Limb (tissue), 2 donors: ENCODE results near the gene BCORL1.

Experiments
- DNase-seq, 2 donors: peaks; one replicate each; pipeline ENCODE4 v3.0.0-alpha.2; 2016; ENCODE audit errors: extremely low spot score in 2 of 2

Gene BCORL1

GRCh38 chrX:130091980-130092522, 109.6 kb downstream of the BCORL1 start:
- DNase-seq, result no peak

GRCh38 chrX:130093271-130093670, 110.8 kb downstream of the BCORL1 start:
- DNase-seq, result no peak

DNA sequence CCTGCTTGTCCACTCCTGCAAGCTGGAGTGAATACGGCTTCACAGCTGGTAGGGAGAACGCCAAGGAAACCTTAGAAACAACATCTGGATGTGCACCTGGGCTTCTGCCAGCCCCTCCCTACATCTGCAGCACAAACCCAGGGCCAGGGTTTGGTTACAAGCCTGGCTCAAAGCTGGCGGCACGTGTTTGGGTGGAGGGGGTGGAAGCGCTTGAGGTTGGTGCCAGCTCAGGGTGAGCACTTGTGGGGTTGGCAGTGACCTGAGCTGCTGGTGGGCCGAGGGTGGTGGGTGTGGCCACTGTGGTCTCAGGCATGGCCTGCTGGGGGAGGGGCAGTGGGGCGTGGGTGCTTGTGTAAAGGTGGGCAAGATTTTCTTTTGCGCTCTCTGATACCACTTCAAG, 112.3 kb downstream of the BCORL1 start:
- no peak for DNase-seq

GRCh38 chrX:130095249-130096030, 113.0 kb downstream of the BCORL1 start:
- DNase-seq, result no peak

DNA sequence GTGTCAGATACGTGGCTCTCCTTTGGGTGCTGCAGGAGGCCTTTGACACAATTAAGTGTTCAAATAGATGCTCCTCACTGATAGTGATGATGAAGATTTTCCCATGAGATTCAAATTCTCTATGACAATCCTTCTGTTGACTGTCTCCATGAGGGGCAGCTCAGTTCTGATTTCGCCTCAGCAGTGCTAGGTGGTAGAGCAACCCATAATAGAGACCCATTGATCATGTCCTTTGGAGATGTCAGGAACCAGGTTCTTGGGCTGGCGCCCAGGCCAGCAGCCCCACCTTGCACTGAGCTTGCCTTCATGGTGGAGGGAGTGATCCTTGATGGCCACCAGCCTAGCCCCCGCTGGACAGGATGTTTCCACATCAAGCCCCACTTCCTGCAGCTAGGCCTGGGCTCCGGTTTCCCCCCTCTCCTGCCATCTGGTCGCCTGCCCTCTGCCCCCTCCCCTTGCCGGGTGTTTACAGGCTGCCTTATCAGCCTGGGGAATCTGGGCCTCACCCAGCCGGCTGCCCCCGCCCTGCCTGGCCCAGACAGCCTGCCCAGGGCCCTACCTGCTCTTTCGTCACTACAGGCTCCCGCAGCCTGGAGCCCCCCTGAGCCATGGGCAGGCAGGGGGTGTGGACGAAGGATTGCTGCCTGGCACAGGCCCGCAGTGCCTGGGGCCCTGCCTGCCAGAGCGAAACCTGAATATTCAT, 115.2 kb downstream of the BCORL1 start:
- DNase-seq, result no peak

GRCh38 chrX:130098210-130098552, 115.7 kb downstream of the BCORL1 start:
- no peak for DNase-seq

GRCh38 chrX:130100180-130100579, 117.7 kb downstream of the BCORL1 start:
- no peak for DNase-seq

GRCh38 chrX:130103605-130104004, 121.2 kb downstream of the BCORL1 start:
- DNase-seq, result no peak

DNA sequence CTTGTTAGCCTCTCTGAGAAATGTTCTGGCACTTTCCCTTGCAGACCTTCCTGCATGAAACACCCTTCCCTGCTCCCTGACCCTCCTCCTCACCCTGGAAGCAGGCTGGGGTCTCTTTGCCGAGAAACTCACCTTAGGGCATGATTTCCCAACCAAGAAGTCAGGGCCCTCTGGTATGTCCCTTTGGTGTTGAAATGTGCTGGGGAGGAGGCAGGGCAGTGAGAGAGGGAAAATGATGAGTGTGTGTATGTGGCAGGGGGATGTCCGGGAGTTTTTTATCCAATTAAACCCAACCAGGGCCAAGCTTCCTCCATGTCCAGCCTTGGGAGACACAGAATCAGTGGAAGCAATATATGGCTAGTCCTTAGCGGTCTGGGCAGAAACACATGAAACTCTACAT, 122.8 kb downstream of the BCORL1 start:
- DNase-seq, result no peak

- no peak for DNase-seq
Measured at GRCh38 chrX:130106071-130106470, 123.6 kb downstream of the BCORL1 start.
